NT2/D1 (cell line): ENCODE results near the gene PCSK2.

ENCODE experiments used
- DNase-seq: peaks from one replicate; pipeline ENCODE4 v3.0.0-alpha.2; 2011; ENCODE audit warnings: low read depth, low spot score
- H3K27me3 ChIP-seq: 2 replicates; pipeline ENCODE4 v1.6.0; 2011; ENCODE audit warnings: mild to moderate bottlenecking; ENCODE audit not compliant: insufficient read length, insufficient read depth
- H3K36me3 ChIP-seq: 2 replicates; pipeline ENCODE4 v1.6.1; 2011; ENCODE audit warnings: mild to moderate bottlenecking, low read length, mixed read lengths; ENCODE audit not compliant: insufficient read depth, insufficient read length
- H3K4me1 ChIP-seq: 2 replicates; pipeline ENCODE4 v1.5.1; 2011; ENCODE audit not compliant: insufficient read depth, insufficient read length
- H3K4me3 ChIP-seq: 2 replicates; pipeline ENCODE4 v1.5.1; 2011; ENCODE audit warnings: low read depth; ENCODE audit not compliant: insufficient read length
- H3K9ac ChIP-seq: 2 replicates; pipeline ENCODE4 v1.6.0; 2011; ENCODE audit warnings: low read depth; ENCODE audit not compliant: insufficient read length
- H3K9me3 ChIP-seq: 2 replicates; pipeline ENCODE4 v1.5.1; 2011; ENCODE audit warnings: mild to moderate bottlenecking, low read length; ENCODE audit not compliant: insufficient read depth
- SUZ12 ChIP-seq: IDR thresholded peaks from 2 replicates; pipeline ENCODE4 v1.6.1; 2011; ENCODE audit not compliant: insufficient read length, insufficient read depth; ENCODE audit errors: extremely low read depth
- YY1 ChIP-seq: IDR thresholded peaks from 2 replicates; pipeline ENCODE4 v1.6.1; 2011; ENCODE audit not compliant: insufficient read length, insufficient read depth
- ZNF274 ChIP-seq: IDR thresholded peaks from 2 replicates; pipeline ENCODE4 v1.6.1; 2011; ENCODE audit warnings: mild to moderate bottlenecking, low read depth, low read length

PCSK2 gene

DNA sequence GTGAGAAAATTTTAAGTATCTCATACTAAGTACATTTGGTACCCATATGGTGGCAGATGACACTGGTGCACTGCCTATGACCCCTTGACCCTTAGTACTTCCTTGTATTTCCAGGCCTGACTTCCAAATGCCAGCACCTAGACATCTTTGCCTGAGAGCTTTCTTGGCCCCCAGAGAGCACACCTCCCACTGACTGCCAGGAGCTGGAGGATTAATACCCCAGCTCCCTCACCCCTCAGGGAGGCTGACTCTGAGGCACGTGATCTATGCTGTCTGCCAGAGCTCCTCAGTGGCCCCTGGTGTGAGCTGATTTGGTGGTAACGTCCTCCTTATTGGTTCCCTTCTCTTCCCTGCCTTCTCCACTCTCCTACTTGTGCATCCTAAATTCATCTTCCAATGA is 266.3 kb downstream of the PCSK2 start:
- TF ChIP-seq SUZ12 (no peak), ZNF274 (no peak), YY1 (no peak)
- H3K9ac ChIP-seq: no peak overlapping the region
- H3K36me3 ChIP-seq: no peaks in the 10 kb centered on the region
- no peak overlapping the region for H3K4me3 ChIP-seq
- no peak for DNase-seq
- no peaks in the 10 kb centered on the region for H3K27me3 ChIP-seq
- H3K4me1 ChIP-seq: no peaks in the 10 kb centered on the region
- no peaks in the 10 kb centered on the region for H3K9me3 ChIP-seq

DNA sequence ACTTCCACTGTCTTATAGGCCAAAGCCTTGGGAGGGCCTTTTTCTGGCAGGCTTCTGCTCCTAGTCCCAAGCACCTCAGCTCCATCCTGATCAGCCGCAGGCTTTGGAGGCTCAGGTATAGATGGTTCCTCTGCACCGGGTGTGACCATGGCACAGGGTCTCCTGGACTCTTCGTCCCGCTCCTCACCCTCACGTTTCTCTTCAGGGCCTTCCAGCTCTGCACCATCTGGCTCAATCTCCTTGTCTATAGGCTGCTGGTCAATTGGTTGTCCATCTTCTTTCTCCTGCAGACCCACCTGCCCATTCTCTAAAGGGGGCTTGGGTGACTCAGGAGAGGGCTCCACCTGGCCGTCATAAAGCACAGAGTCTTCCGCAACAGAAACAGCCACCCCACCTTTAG is 267.4 kb downstream of the PCSK2 start:
- DNase-seq: no peak
- Histone ChIP-seq H3K36me3 (no peaks in the 10 kb centered on the region), H3K4me1 (no peaks in the 10 kb centered on the region), H3K27me3 (no peaks in the 10 kb centered on the region), H3K4me3 (no peak overlapping the region), H3K9me3 (no peaks in the 10 kb centered on the region), H3K9ac (no peak overlapping the region)
- TF ChIP-seq YY1 (no peak), ZNF274 (no peak), SUZ12 (no peak)

DNA sequence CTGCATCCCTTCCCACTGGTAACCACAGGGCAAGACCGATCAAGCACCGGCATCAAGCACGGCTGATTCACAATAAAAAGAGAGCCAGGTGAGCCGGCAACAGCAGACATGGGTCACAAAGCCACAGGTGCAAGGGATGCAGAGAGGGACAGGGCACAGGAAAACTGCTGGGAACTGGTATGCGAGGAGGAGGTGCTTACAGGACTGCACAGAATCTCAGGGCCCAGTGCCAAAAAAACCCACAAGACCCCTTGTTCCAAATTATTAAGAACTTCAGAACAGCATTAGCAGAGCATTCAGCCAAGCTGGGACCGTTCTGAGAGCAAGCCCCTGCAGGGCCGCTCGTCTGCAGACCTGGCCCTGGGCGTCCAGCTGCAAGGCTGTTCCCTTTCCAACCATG is 269.0 kb downstream of the PCSK2 start:
- Histone ChIP-seq H3K36me3 (no peaks in the 10 kb centered on the region), H3K27me3 (no peaks in the 10 kb centered on the region), H3K9me3 (no peaks in the 10 kb centered on the region), H3K4me1 (no peaks in the 10 kb centered on the region), H3K9ac (no peak overlapping the region), H3K4me3 (no peak overlapping the region)
- no peak for DNase-seq
- no peak for TF ChIP-seq YY1
- no peak for TF ChIP-seq ZNF274
- no peak for TF ChIP-seq SUZ12

DNA sequence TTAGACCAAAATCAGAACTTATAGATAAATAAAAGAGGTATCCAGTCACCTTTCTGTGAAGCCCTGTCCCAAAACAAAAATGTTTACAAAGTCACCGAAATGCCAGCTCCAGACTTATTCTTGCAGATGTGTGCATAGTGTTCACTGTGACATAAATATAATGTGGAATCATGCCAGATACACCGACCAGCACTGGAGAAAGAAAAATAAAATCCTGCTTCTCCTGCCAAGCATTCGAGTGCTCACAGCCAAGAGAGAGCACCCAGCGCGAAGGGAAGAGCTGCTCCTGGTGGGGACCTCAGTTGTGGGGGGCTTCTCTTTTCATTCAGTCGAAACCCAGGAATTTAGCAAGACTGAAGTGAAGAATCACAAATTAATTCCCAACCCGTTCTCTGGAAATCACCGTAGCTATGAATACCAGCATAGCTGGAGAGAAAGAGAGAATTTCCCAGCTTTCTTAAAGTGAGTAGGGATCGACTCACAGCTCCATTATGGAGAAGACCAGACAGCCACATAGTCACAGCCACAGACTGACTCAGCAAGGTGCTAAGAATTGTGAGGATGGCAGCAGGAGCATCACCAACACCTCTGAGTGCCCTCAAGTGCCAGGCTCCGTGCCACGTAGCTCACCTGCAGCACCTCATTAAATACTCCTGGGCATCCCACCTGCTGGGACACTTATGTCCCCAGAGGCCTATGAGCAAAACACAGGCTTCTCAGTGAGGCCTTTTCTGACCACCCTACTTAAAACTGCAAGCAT is 271.2 kb downstream of the PCSK2 start:
- Histone ChIP-seq H3K9me3 (no peaks in the 10 kb centered on the region), H3K9ac (no peak overlapping the region), H3K4me1 (no peaks in the 10 kb centered on the region), H3K36me3 (no peaks in the 10 kb centered on the region), H3K4me3 (no peak overlapping the region), H3K27me3 (no peaks in the 10 kb centered on the region)
- TF ChIP-seq ZNF274: no peak
- no peak for TF ChIP-seq YY1
- TF ChIP-seq SUZ12: no peak
- DNase-seq: no peak

DNA sequence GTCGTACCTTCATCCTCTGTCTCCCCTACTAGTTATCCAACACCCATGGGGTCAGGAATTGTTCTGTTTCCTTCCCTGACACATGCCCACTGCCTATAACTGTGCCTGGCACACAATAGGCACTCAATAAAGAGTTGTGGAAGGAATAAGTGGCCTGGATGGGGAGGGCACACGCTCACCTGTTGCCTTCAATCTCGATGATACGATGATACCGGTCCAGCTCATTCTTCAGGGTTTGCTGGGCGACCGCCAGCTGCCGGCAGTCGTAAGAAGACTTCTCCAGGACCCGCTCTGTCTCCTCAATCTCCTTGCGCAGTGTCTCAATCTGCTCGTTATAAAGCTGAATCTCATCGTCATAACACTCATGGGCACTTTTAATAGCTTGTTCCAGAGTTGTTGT is 271.8 kb downstream of the PCSK2 start:
- H3K9ac ChIP-seq: no peak overlapping the region
- H3K27me3 ChIP-seq: no peaks in the 10 kb centered on the region
- no peak for DNase-seq
- H3K36me3 ChIP-seq: no peaks in the 10 kb centered on the region
- H3K4me3 ChIP-seq: no peak overlapping the region
- H3K9me3 ChIP-seq: no peaks in the 10 kb centered on the region
- H3K4me1 ChIP-seq: no peaks in the 10 kb centered on the region
- TF ChIP-seq SUZ12: no peak
- TF ChIP-seq ZNF274: no peak
- no peak for TF ChIP-seq YY1

DNA sequence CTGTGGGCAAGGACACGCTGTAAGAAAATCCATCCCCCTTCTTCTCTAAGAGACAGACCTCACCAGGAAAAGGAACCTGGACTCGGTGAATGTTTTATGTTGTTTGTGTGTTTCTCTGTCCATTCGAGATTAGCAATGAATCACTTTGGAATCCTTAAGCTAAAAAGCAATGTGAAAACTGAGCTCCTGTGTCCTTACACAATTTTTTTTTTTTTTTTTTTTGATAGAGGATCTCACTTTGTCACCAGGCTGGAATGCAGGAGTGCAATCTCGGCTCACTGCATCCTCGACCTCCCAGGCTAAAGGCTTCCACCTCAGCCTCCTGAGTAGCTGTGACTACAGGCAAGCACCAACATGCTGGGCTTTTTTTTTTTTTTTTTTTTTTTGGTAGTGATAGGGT is 272.2 kb downstream of the PCSK2 start:
- no peaks in the 10 kb centered on the region for H3K9me3 ChIP-seq
- DNase-seq: no peak

DNA sequence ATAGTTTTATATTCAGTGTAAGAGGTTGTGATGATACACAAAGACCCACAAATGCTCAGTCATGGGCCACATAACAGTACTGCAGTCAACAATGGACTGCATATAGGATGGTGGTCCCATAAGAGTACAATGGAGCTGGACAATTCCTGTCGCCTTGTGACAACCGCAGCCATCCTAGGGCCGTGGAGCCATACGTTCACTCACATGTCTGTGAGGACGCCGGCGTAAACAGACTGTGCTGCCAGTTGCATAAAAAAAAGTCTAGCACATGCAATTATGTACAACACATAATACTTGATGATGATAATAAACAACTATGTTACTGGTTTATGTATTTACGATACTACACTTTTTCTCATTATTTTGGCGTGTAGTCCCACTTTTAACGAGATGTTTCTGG is 273.4 kb downstream of the PCSK2 start:
- Histone ChIP-seq H3K36me3 (no peaks in the 10 kb centered on the region), H3K9me3 (no peaks in the 10 kb centered on the region), H3K4me1 (no peaks in the 10 kb centered on the region), H3K9ac (no peak overlapping the region), H3K27me3 (no peaks in the 10 kb centered on the region), H3K4me3 (no peak overlapping the region)
- TF ChIP-seq ZNF274 (no peak), SUZ12 (no peak), YY1 (no peak)
- no peak for DNase-seq

More for the DNA sequence above, 272.2 kb downstream of the PCSK2 start:
- TF ChIP-seq YY1: no peak
- TF ChIP-seq ZNF274: no peak
- TF ChIP-seq SUZ12: no peak
- no peak overlapping the region for H3K4me3 ChIP-seq
- H3K9ac ChIP-seq: no peak overlapping the region
- no peaks in the 10 kb centered on the region for H3K27me3 ChIP-seq
- no peaks in the 10 kb centered on the region for H3K36me3 ChIP-seq
- no peaks in the 10 kb centered on the region for H3K4me1 ChIP-seq

DNA sequence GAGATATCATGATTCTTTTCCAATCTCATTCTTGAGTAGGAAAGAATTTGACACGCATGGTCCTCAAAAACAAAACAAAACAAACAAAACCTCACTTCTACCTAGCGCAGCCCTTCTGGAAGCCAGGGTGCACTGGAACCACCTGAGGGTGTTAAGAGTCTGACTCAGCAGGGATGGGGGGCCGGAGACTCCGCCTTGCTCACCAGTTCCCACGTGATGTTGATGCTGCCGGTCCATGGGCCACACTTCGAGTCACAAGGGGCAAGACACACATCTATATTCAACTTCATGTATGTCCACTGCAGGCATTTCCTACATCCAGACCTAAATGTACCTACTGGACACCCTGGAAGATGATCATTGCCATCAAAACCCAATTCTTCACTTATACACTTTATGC is 274.0 kb downstream of the PCSK2 start:
- H3K4me1 ChIP-seq: no peaks in the 10 kb centered on the region
- TF ChIP-seq YY1 (no peak), SUZ12 (no peak), ZNF274 (no peak)

More for the DNA sequence above, 274.0 kb downstream of the PCSK2 start:
- DNase-seq: no peak
- Histone ChIP-seq H3K36me3 (no peaks in the 10 kb centered on the region), H3K4me3 (no peak overlapping the region), H3K9me3 (no peaks in the 10 kb centered on the region), H3K9ac (no peak overlapping the region), H3K27me3 (no peaks in the 10 kb centered on the region)
